Common myeloid progenitor, CD34-positive (primary cell): Measurements from ENCODE around the gene TMEM176A.

Experiments used
- CTCF ChIA-PET: fragments of 350-600 bp; sonication (Branson Sonifier 250); formaldehyde crosslinking; loops from one replicate; lab custom pipeline; 2021; ENCODE audit warnings: antibody characterized with exemption; lab: Charles Lee
- POLR2A ChIA-PET: fragments of 350-600 bp; sonication (Branson Sonifier 250); formaldehyde crosslinking; loops from one replicate; lab custom pipeline; 2021; ENCODE audit warnings: antibody characterized with exemption; lab: Charles Lee
- DNase-seq, 3 donors: peaks; one replicate each; pipeline versions ENCODE4 v3.0.0 to v3.0.0-alpha.2; 2013
- H3K27ac ChIP-seq, 2 experiments: 1 replicate in 1 of 2; 2 replicates in 1 of 2; pipeline ENCODE4 v1.7.0; 2013; ENCODE audit warnings: inconsistent platforms in 2 of 2, low read length in 2 of 2, mild to moderate bottlenecking in 2 of 2, low read depth in 1 of 2, moderate library complexity in 1 of 2; ENCODE audit not compliant: severe bottlenecking in 2 of 2, insufficient read depth in 1 of 2, poor library complexity in 1 of 2
- H3K27me3 ChIP-seq, 5 experiments: replicated peaks in 2 of 5; 1 replicate in 3 of 5; 2 replicates in 2 of 5; pipeline versions ENCODE4 v1.6.1 to v1.7.0; 2013; ENCODE audit warnings: low read length in 4 of 5, mild to moderate bottlenecking in 2 of 5, moderate library complexity in 2 of 5, inconsistent platforms in 1 of 5; ENCODE audit not compliant: insufficient read depth in 5 of 5, control insufficient read depth in 4 of 5
- H3K36me3 ChIP-seq, 4 experiments: 1 replicate in 2 of 4; 2 replicates in 2 of 4; pipeline versions ENCODE4 v1.6.1 to v1.7.0; 2013; ENCODE audit warnings: low read length in 3 of 4, control low read depth in 1 of 4, mild to moderate bottlenecking in 1 of 4; ENCODE audit not compliant: control insufficient read depth in 4 of 4, insufficient read depth in 4 of 4
- H3K4me1 ChIP-seq, 4 experiments: 1 replicate in 3 of 4; 2 replicates in 1 of 4; pipeline versions ENCODE4 v1.6.1 to v1.7.1; 2013; ENCODE audit warnings: low read length in 3 of 4, mild to moderate bottlenecking in 3 of 4, control low read depth in 1 of 4, inconsistent platforms in 1 of 4, moderate library complexity in 1 of 4; ENCODE audit not compliant: control insufficient read depth in 4 of 4, insufficient read depth in 4 of 4; ENCODE audit errors: control extremely low read depth in 1 of 4
- H3K4me3 ChIP-seq, 7 experiments: 1 replicate in 4 of 7; 2 replicates in 3 of 7; pipeline versions ENCODE4 v1.5.1 to v1.7.0; 2013; ENCODE audit warnings: mild to moderate bottlenecking in 7 of 7, low read length in 6 of 7, moderate library complexity in 6 of 7, inconsistent platforms in 2 of 7, low read depth in 2 of 7, control low read depth in 1 of 7; ENCODE audit not compliant: insufficient read depth in 4 of 7, control insufficient read depth in 1 of 7; ENCODE audit errors: extremely low read depth in 1 of 7
- H3K9me3 ChIP-seq, 5 experiments: 1 replicate in 4 of 5; 2 replicates in 1 of 5; pipeline versions ENCODE4 v1.6.1 to v1.7.1; 2013; ENCODE audit warnings: low read length in 4 of 5, mild to moderate bottlenecking in 2 of 5, inconsistent platforms in 1 of 5, low read depth in 1 of 5, moderate library complexity in 1 of 5; ENCODE audit not compliant: control insufficient read depth in 4 of 5, insufficient read depth in 2 of 5; ENCODE audit errors: control extremely low read depth in 1 of 5
- WGBS: methylation state at CpG from one replicate; pipeline ENCODE4 v1.1.5; 2013; ENCODE audit not compliant: insufficient coverage; 5-methylcytosine and 5-hydroxymethylcytosine counted together

TMEM176A gene

GRCh38 chr7:150846291-150847115 lies 45.9 kb downstream of the TMEM176A start:
- ChIA-PET CTCF (interaction anchor here (1.1 to 1.2 kb wide), 2 partner anchors 13 to 59 kb away, joined by 3 read pairs; no protein-coding TSS in a partner anchor), POLR2A (no interaction called here)
- H3K4me3 ChIP-seq, result no peak overlapping the region
- H3K4me1 ChIP-seq, result peaks cover 0 to 18% (median 9%) of the 10 kb centered on the region in 4 experiments
- WGBS, result 97% methylated on average over 12 of the region's 14 CpGs
- peaks cover 0 to 10% (median 3%) of the 10 kb centered on the region in 5 experiments for H3K9me3 ChIP-seq
- no peaks in the 10 kb centered on the region for H3K36me3 ChIP-seq
- no peak overlapping the region for H3K27ac ChIP-seq
- DNase-seq, result no peak
- peaks cover 0 to 2% (median 0%) of the 10 kb centered on the region in 5 experiments for H3K27me3 ChIP-seq

DNA sequence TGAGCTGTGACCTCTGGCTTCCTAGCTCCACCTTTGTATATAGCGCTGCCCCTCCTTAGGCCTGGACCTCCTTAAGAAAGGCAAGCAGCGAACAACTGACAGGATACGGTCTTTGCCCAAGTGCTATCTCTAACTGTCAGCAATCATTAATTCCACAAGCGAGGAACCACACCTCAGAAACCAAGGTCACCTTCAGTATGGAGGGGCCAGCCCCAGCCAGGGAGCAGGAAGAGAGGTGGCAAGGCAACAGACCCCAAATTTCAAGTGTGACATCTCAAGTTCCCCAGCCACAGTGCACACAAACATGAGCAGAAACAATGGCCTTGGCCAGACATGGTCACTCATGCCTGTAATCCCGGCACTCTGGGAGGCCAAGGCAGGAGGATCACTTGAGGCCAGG lies 47.0 kb downstream of the TMEM176A start:
- ChIA-PET POLR2A (no interaction called here), CTCF (interaction anchor here (0.9 to 1.1 kb wide), 2 partner anchors 14 to 29 kb away, joined by 3 read pairs; no protein-coding TSS in a partner anchor)
- H3K27me3 ChIP-seq, result peaks cover 0 to 2% (median 0%) of the 10 kb centered on the region in 5 experiments
- H3K9me3 ChIP-seq, result peaks cover 0 to 4% (median 0%) of the 10 kb centered on the region in 5 experiments
- H3K36me3 ChIP-seq, result no peaks in the 10 kb centered on the region
- H3K4me3 ChIP-seq, result no peak overlapping the region
- peaks cover 0 to 28% (median 20%) of the 10 kb centered on the region in 4 experiments for H3K4me1 ChIP-seq
- WGBS, result 96% methylated on average over 4 of the region's 5 CpGs
- H3K27ac ChIP-seq, result no peak overlapping the region
- no peak for DNase-seq

DNA sequence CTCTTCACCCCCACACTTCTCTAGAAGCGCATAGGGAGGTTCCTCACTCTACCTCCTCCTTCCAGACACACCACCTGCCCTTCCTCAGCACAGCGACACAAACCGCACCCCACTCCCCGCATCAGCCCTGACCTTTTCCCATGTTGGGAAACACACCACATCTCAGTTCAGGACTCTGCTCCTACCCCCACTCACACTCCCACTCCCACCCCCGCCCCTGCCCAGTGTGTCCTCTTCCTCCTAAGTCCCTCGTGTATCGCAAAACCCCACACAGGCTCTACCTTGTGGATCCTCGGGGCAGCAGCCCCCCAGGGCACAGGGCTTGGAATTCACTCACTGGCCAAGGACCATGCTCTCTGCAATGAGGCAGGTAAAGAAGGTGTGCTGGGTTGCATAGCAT lies 47.5 kb downstream of the TMEM176A start:
- H3K4me1 ChIP-seq, result peaks cover 0 to 34% (median 25%) of the 10 kb centered on the region in 4 experiments
- 95% methylated on average over 6 of the region's 8 CpGs for WGBS
- peaks cover 0 to 2% (median 0%) of the 10 kb centered on the region in 5 experiments for H3K27me3 ChIP-seq
- no peak overlapping the region for H3K4me3 ChIP-seq
- DNase-seq, result no peak
- H3K36me3 ChIP-seq, result no peaks in the 10 kb centered on the region
- ChIA-PET POLR2A (no interaction called here), CTCF (interaction anchor here (0.9 kb wide), 1 partner anchor 28 kb away, joined by 3 read pairs; no protein-coding TSS in a partner anchor)
- H3K27ac ChIP-seq, result no peak overlapping the region
- H3K9me3 ChIP-seq, result peaks cover 0 to 2% (median 0%) of the 10 kb centered on the region in 5 experiments

DNA sequence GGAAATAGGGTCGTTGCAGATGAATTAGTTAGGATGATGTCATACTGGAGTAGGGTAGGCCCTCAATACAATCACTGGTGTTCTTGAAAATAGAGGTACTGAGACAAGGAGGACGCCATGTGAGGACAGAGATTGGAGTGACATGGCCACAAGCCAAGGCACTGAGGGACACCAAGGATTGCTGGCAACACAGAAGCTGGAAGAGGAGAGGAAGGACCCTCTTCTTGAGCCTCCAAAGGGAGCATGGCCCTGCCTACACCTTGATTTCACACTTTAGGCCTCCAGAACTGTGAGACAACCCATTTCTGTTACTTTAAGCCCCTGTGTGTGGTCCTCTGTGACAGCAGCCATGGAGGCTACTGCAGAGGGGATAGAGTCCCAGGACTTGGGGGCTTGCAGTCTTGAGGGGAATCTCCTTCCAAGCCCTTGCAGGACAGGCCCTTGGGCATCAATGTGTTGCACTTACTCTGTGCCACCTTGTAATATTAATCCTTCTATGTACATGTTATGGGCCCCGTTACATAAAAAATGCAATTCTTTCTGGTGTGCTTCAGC lies 48.1 kb downstream of the TMEM176A start:
- H3K4me3 ChIP-seq, result no peak overlapping the region
- peaks cover 0 to 2% (median 0%) of the 10 kb centered on the region in 5 experiments for H3K27me3 ChIP-seq
- no peaks in the 10 kb centered on the region for H3K9me3 ChIP-seq
- no peak overlapping the region for H3K27ac ChIP-seq
- whole genome bisulfite sequencing, result 96% methylated on average over 3 of the region's 3 CpGs
- ChIA-PET CTCF (no interaction called here), POLR2A (no interaction called here)
- DNase-seq, result no peak
- H3K4me1 ChIP-seq, result peaks cover 0 to 34% (median 25%) of the 10 kb centered on the region in 4 experiments
- no peaks in the 10 kb centered on the region for H3K36me3 ChIP-seq

DNA sequence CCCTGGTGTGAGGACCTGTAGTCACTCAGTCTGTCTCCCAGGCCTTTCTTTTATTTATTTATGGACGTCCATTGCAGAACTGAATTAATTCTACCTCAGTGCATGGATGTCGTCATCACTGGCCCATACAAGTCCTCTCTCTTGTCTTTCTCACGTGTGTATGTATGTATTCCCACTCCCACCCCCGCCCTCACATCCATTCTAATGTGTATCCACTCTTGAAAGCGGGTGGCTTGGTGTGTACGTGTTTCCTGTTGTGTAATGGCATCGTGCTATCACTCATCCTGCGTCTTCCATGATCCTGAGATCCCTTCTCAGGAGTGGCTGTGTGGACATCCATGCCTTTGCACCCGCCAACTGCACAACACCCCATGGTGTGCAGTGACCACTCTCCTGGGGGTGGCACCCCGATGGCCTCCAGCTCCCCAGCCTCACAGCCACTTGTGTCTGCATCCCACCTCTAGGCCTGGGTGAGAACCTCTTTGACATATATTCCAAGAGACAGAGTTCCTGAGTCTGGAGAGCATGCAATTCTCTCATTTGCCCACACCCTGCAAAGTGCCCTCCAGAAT lies 48.7 kb downstream of the TMEM176A start:
- Histone ChIP-seq H3K4me1 (peaks cover 0 to 34% (median 25%) of the 10 kb centered on the region in 4 experiments), H3K4me3 (no peak overlapping the region), H3K9me3 (no peaks in the 10 kb centered on the region), H3K27me3 (peaks cover 0 to 2% (median 0%) of the 10 kb centered on the region in 5 experiments), H3K27ac (no peak overlapping the region), H3K36me3 (no peaks in the 10 kb centered on the region)
- ChIA-PET POLR2A (interaction anchor here (0.5 kb wide), 1 partner anchor 1608 kb away, joined by 3 read pairs; no protein-coding TSS in a partner anchor), CTCF (no interaction called here)
- no peak for DNase-seq
- 98% methylated on average over 7 of the region's 10 CpGs for WGBS

DNA sequence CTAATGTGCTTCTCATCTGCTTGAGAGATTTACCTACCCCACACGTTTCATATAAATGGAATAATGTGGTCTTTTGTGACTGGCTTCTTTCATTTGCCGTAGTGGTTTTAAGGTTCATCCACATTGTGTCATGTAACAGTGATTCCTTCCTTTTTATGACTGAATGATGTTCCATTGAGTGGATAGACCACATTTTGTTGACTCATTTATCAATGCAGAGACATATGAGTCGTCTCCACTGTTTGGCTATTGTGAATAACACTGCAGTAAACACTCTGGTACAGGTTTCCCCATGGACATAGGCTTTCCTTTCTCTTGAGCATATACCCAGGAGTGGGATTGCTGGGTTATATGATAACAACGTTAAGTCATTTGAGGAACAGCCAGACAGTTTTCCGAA lies 49.7 kb downstream of the TMEM176A start:
- Histone ChIP-seq H3K4me1 (peaks cover 0 to 29% (median 22%) of the 10 kb centered on the region in 4 experiments), H3K27me3 (peaks cover 0 to 2% (median 0%) of the 10 kb centered on the region in 5 experiments), H3K4me3 (no peak overlapping the region), H3K36me3 (no peaks in the 10 kb centered on the region), H3K9me3 (no peaks in the 10 kb centered on the region), H3K27ac (no peak overlapping the region)
- no peak for DNase-seq
- CTCF ChIA-PET, result interaction anchor here (1.1 kb wide), 1 partner anchor 16 kb away, joined by 3 read pairs; no protein-coding TSS in a partner anchor
- 90% methylated on average over 3 of the region's 5 CpGs for WGBS
- POLR2A ChIA-PET, result no interaction called here
